DOHH2 (cell line): ENCODE results near the gene CXorf58.

Source experiments
- CTCF ChIP-seq: fragments of 200-600 bp; sonication (generic); IDR thresholded peaks from one replicate; pipeline ENCODE4 v1.5.1; 2014; ENCODE audit warnings: antibody characterized with exemption, mild to moderate bottlenecking, low read depth, low read length; ENCODE audit not compliant: poor library complexity, severe bottlenecking
- EZH2phosphoT487 ChIP-seq: fragments of 200-600 bp; sonication (generic); IDR thresholded peaks from 2 replicates; pipeline ENCODE4 v1.6.1; 2017; ENCODE audit warnings: borderline replicate concordance, mild to moderate bottlenecking, antibody characterized with exemption, low read length, moderate library complexity, mixed read lengths

- no peak for TF ChIP-seq CTCF
- TF ChIP-seq EZH2phosphoT487: no peak
These were observed 12.0 kb downstream of the CXorf58 start for GRCh38 chrX:23919706-23920320.
